Right lobe of liver (tissue), 6 donors: Measurements from ENCODE around the gene LRP10. TPM values are rescaled to one million over a fixed set of nuclear protein-coding genes. Genes with fewer than 3 reads are reported as not detected.

Experiments
- ATAC-seq, 4 donors: fragments of 200-7000 bp; cut with Tn5 transposase; one replicate each; pipeline ENCODE4 v1.9.1; 2020; ENCODE audit warnings: mild to moderate bottlenecking in 4 of 4, moderate library complexity in 4 of 4
- DNase-seq, 3 donors: peaks; one replicate each; pipeline ENCODE4 v3.0.0-alpha.2; 2020
- H3K27ac ChIP-seq, 3 donors: fragments of 200-600 bp; one replicate each; pipeline ENCODE4 v1.8.0; 2022
- H3K27me3 ChIP-seq, 2 donors: fragments of 200-600 bp; one replicate each; pipeline ENCODE4 v1.8.0; 2022
- H3K36me3 ChIP-seq, 4 donors: fragments of 200-600 bp; sonication (generic) in 1 of 4; one replicate each; pipeline versions ENCODE4 v1.5.1 to v1.8.0; 2017 to 2022; ENCODE audit warnings: control low read depth in 1 of 4
- H3K4me1 ChIP-seq, 4 donors: fragments of 200-600 bp; sonication (generic) in 1 of 4; one replicate each; pipeline versions ENCODE4 v1.5.1 to v1.8.0; 2017 to 2022; ENCODE audit warnings: control low read depth in 1 of 4
- H3K4me3 ChIP-seq, 3 donors: fragments of 200-600 bp; one replicate each; pipeline ENCODE4 v1.8.0; 2022
- H3K9me3 ChIP-seq, 4 donors: fragments of 200-600 bp; sonication (generic) in 1 of 4; one replicate each; pipeline versions ENCODE4 v1.5.1 to v1.8.0; 2017 to 2022; ENCODE audit warnings: control low read depth in 1 of 4
- CTCF ChIP-seq, 4 donors: fragments of 200-600 bp in 3 of 4; fragments of 450-650 bp in 1 of 4; IDR thresholded peaks; one replicate each; pipeline versions ENCODE4 v1.5.1 to v1.8.0; 2016 to 2022; ENCODE audit warnings: antibody characterized with exemption in 4 of 4, mild to moderate bottlenecking in 2 of 4
- POLR2A ChIP-seq: fragments of 450-650 bp; IDR thresholded peaks from one replicate; pipeline ENCODE4 v1.6.1; 2017; ENCODE audit warnings: antibody characterized with exemption, mild to moderate bottlenecking
- WGBS: methylation state at CpG from one replicate; pipeline ENCODE4 v1.1.6; 2018; ENCODE audit warnings: low coverage, low lambda C conversion rate; ENCODE audit not compliant: insufficient coverage; ENCODE audit errors: missing lambda C conversion rate; 5-methylcytosine and 5-hydroxymethylcytosine counted together
- intact Hi-C, 2 donors: fragments of 100-400 bp; cut with DNase I; formaldehyde crosslinking; loops; one replicate each; pipeline versions ENCODE4 v1.11.2 to v1.14.1; 2022
- total RNA-seq, 6 experiments: library from RNA; depleted of rRNA in 2 of 6; stranded (reverse); fragments of >200 nt in 2 of 6; fragmentation: NEBNext Ultra II Directional in 3 of 6; extraction: Animal tissue kit (Norgen Biotek cat#: 25700) in 3 of 6; gene quantifications; one replicate each; pipeline versions ENCODE4 v1.1.0 to v1.2.4, GENCODE V29; 2016 to 2023
- donor health status: DM: no; HTN: yes; CAD: no.
- donor health status: DM: no; HTN: no; CAD: no.
- donor health status: DM: no; HTN: no; CAD: no.
- donor health status: DM: no; HTN: yes; CAD: no.
- donor health status: DM: no; HTN: yes; CAD: no.

Gene LRP10
- total RNA-seq, 6 experiments from 2014 or later = 31.0 to 54.5 (median 44.6) TPM

DNA sequence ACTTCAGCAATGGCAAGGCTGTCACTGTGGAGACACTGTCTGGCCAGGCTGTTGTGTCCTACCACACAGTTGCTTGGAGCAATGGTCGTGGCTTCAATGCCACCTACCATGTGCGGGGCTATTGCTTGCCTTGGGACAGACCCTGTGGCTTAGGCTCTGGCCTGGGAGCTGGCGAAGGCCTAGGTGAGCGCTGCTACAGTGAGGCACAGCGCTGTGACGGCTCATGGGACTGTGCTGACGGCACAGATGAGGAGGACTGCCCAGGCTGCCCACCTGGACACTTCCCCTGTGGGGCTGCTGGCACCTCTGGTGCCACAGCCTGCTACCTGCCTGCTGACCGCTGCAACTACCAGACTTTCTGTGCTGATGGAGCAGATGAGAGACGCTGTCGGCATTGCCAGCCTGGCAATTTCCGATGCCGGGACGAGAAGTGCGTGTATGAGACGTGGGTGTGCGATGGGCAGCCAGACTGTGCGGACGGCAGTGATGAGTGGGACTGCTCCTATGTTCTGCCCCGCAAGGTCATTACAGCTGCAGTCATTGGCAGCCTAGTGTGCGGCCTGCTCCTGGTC is 4.3 kb downstream of the LRP10 start:
- no peak overlapping the region for H3K4me3 ChIP-seq
- H3K36me3 ChIP-seq = peaks cover 16 to 51% (median 31%) of the 10 kb centered on the region in 4 donors
- 93% methylated on average over 5 of the region's 20 CpGs for WGBS
- H3K27ac ChIP-seq = no peak overlapping the region
- intact Hi-C loops = no loop called here
- H3K9me3 ChIP-seq = no peaks in the 10 kb centered on the region
- DNase-seq (no peak), ATAC-seq (no peak)
- H3K4me1 ChIP-seq = peaks cover 0 to 9% (median 4%) of the 10 kb centered on the region in 4 donors
- H3K27me3 ChIP-seq = no peaks in the 10 kb centered on the region
- no peak for TF ChIP-seq POLR2A
- no peak for TF ChIP-seq CTCF (IDR thresholded peaks at IDR 0.05)

- Histone ChIP-seq H3K9me3 (no peaks in the 10 kb centered on the region), H3K36me3 (peaks cover 16 to 51% (median 31%) of the 10 kb centered on the region in 4 donors), H3K27me3 (no peaks in the 10 kb centered on the region), H3K27ac (no peak overlapping the region), H3K4me3 (no peak overlapping the region), H3K4me1 (peaks cover 0 to 9% (median 3%) of the 10 kb centered on the region in 4 donors)
- intact Hi-C loops = no loop called here
- TF ChIP-seq CTCF (IDR thresholded peaks at IDR 0.05) (no peak), POLR2A (no peak)
- DNase-seq = no peak
- ATAC-seq = no peak
- WGBS = 94% methylated on average over 3 of the region's 22 CpGs
Observed at GRCh38 chr14:22877000-22877501, 5.5 kb downstream of the LRP10 start.

DNA sequence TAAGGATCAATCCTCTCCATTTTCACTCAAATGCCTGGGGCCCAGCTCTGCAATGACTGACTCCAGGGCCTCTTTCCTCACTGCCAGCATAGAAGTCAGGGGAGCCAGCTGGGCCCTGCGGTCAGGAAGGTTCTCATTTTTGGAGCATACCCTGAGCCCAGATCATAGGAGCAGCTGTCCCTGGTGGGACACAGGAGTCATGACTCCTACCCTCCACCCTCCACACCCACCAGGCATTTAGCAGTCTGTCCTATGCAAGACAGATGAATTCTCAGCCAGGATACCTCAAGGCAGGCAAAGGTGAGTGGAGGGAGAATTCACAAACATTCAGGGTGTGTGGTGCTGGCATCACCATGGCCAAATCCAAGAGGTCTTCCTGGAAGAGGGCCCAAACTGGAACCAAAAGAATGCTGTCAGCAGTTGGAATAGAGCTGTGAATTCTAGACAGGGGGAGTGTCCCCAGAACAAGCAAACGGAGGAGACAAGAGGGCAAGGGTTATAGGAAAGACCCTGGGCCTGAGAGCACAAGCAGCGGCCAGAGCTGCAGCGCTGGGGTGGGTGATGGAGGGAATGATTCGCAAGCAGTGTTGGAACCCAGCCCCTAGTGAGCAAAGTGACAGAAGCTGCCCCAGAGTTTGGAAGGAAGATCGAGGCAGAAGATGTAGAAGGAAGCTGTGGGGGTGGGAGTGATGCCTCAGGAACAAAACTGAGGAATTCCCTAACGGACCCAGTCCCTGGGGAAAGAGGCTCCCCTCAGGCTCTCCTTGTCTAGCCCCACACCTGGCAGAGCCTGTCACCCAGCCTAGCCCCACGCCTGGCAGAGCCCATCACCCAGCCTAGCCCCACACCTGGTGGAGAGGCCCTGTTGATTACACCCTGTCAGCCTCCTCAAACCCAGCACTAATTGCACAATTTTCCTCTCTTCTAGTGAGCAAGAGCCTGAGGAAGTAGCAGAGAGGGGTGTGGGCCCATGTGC is 7.0 kb downstream of the LRP10 start:
- H3K9me3 ChIP-seq = no peaks in the 10 kb centered on the region
- WGBS = 64% methylated on average over 3 of the region's 8 CpGs
- no peaks in the 10 kb centered on the region for H3K4me1 ChIP-seq
- DNase-seq (no peak), ATAC-seq (no peak)
- H3K4me3 ChIP-seq = no peak overlapping the region
- H3K27me3 ChIP-seq = no peaks in the 10 kb centered on the region
- H3K36me3 ChIP-seq = peaks cover 16 to 50% (median 31%) of the 10 kb centered on the region in 4 donors
- TF ChIP-seq CTCF (IDR thresholded peaks at IDR 0.05) (no peak), POLR2A (no peak)
- H3K27ac ChIP-seq = no peak overlapping the region
- intact Hi-C loops = no loop called here

- H3K27me3 ChIP-seq = no peaks in the 10 kb centered on the region
- no peak for ATAC-seq
- TF ChIP-seq CTCF (IDR thresholded peaks at IDR 0.05) = no peak
- TF ChIP-seq POLR2A = no peak
- intact Hi-C loops = no loop called here
- no peaks in the 10 kb centered on the region for H3K4me1 ChIP-seq
- H3K36me3 ChIP-seq = peaks cover 0 to 16% (median 7%) of the 10 kb centered on the region in 4 donors
- DNase-seq = no peak
- 37% methylated on average over 7 of the region's 7 CpGs for WGBS
- H3K9me3 ChIP-seq = no peaks in the 10 kb centered on the region
- H3K27ac ChIP-seq = no peak overlapping the region
- no peak overlapping the region for H3K4me3 ChIP-seq
Observed at GRCh38 chr14:22882064-22882463, 10.5 kb downstream of the LRP10 start.
